BJ (cell line): ENCODE data around the gene SMAD5. TPM values are rescaled to one million over a fixed set of nuclear protein-coding genes. Genes with fewer than 3 reads are reported as not detected.

ENCODE experiments used
- CTCF ChIA-PET: fragments of 350-600 bp; formaldehyde crosslinking; extraction: SDS; loops from one replicate; lab custom pipeline; 2021; ENCODE audit warnings: antibody characterized with exemption, inconsistent platforms; lab: Yijun Ruan, JAX
- POLR2A ChIA-PET: fragments of 300-600 bp; sonication (Branson Sonifier 250); formaldehyde crosslinking; extraction: SDS; loops from one replicate; lab custom pipeline; 2021; ENCODE audit warnings: antibody characterized with exemption; lab: Charles Lee
- DNase-seq: peaks from one replicate; pipeline ENCODE4 v3.0.0-alpha.2; 2011; ENCODE audit warnings: low read depth
- H3K27me3 ChIP-seq: 2 replicates; pipeline ENCODE4 v1.6.0; 2011; ENCODE audit warnings: low read length; ENCODE audit not compliant: control insufficient read depth, insufficient read depth
- H3K36me3 ChIP-seq: 2 replicates; pipeline ENCODE4 v1.5.1; 2011; ENCODE audit warnings: low read length; ENCODE audit not compliant: control insufficient read depth, insufficient read depth
- H3K4me3 ChIP-seq: 2 replicates; pipeline ENCODE4 v1.5.1; 2011; ENCODE audit warnings: low read depth, mild to moderate bottlenecking, control low read depth, low read length
- polyA plus RNA-seq: library from polyadenylated mRNA; depleted of rRNA; stranded (reverse); fragments of >200 nt; gene quantifications from 2 replicates; pipeline ENCODE4 v1.2.3, GENCODE V29; 2011
- TF ChIP-seq, protein P1 (sequence below): IDR thresholded peaks from 2 replicates; pipeline ENCODE4 v1.5.1; 2011; ENCODE audit warnings: low read depth, mild to moderate bottlenecking, control low read depth, inconsistent platforms, low read length, moderate library complexity; ENCODE audit not compliant: insufficient read depth

The SMAD5 gene
- polyA plus RNA-seq, 1 experiment, result 34.3 TPM

DNA sequence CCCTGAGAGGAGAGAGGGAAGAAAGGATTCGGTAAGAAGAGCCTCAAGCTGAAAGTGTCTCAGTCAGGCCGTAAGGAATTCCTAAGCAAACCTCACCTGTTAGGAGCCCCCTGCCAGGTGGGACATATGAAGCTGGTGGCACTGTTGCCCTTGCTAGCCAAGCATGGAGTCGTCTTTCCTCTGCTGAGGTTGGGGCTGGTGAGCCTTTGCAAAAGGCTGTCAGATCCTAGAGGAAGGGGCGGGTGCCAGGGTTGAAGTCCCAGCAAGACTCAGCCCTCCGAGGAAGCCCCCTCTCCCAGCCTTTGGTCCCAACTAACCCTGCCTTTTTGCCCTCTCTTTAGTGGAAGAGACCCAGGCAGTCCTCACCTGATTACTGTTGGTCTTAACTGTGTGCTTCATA, 65.8 kb downstream of the SMAD5 start:
- TF ChIP-seq, protein P1, sequence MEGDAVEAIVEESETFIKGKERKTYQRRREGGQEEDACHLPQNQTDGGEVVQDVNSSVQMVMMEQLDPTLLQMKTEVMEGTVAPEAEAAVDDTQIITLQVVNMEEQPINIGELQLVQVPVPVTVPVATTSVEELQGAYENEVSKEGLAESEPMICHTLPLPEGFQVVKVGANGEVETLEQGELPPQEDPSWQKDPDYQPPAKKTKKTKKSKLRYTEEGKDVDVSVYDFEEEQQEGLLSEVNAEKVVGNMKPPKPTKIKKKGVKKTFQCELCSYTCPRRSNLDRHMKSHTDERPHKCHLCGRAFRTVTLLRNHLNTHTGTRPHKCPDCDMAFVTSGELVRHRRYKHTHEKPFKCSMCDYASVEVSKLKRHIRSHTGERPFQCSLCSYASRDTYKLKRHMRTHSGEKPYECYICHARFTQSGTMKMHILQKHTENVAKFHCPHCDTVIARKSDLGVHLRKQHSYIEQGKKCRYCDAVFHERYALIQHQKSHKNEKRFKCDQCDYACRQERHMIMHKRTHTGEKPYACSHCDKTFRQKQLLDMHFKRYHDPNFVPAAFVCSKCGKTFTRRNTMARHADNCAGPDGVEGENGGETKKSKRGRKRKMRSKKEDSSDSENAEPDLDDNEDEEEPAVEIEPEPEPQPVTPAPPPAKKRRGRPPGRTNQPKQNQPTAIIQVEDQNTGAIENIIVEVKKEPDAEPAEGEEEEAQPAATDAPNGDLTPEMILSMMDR, result no peak
- Histone ChIP-seq H3K27me3 (peaks cover 17% of the 10 kb centered on the region), H3K4me3 (no peak overlapping the region), H3K36me3 (no peaks in the 10 kb centered on the region)
- DNase-seq, result no peak
- CTCF ChIA-PET, result interaction anchor here (1.1 to 1.5 kb wide), 2 partner anchors 14 to 21 kb away, joined by 3 read pairs; no protein-coding TSS in a partner anchor
- POLR2A ChIA-PET, result no interaction called here

DNA sequence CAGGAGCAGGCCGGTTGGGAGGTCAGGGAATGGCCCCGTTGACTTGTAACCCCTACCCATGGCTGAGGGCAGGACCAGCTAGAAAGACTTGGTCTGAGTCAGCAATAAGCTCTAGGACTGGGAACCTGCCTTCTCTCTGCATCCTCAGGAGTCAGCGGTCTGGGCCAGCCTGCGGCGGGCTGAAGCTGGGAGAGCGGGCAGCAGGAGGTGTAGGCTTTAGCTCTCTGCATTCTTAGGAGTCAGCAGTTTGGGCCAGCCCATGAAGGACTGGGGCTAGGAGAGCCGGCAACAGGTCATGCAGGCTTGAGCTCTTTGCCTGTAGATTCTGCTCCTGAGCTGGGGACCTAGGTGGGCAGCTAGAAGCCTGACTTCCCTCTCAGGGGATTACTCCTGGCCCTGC, 66.8 kb downstream of the SMAD5 start:
- no peak for DNase-seq
- Histone ChIP-seq H3K36me3 (no peaks in the 10 kb centered on the region), H3K4me3 (no peak overlapping the region), H3K27me3 (peaks cover 11% of the 10 kb centered on the region; the same call in 1 of the 2 replicates)
- TF ChIP-seq, protein P1, result no peak
- ChIA-PET CTCF (interaction anchor here (2.9 kb wide), 1 partner anchor 12 kb away, joined by 11 read pairs; no protein-coding TSS in a partner anchor), POLR2A (no interaction called here)

DNA sequence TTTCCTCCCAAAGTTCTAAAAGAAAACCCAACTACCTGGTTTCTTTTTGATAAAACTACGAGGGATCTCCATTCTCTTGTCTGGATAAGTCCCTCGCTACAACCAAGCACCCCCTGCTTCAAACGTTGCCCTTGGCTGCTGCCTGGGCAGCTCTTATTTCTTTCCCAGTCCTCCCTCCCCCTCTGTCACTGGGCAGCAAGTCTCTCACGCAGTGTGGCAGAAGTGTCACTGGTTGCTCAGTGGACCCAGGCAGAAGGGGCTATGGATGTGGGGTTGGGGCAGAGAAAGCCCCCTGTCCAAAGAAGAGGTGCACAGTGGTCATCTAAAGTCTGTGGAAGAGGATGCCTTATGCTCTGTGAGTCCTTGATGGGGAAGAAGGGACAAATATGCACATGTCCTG, 67.5 kb downstream of the SMAD5 start:
- H3K27me3 ChIP-seq, result peaks cover 10% of the 10 kb centered on the region; the same call in 1 of the 2 replicates

DNA sequence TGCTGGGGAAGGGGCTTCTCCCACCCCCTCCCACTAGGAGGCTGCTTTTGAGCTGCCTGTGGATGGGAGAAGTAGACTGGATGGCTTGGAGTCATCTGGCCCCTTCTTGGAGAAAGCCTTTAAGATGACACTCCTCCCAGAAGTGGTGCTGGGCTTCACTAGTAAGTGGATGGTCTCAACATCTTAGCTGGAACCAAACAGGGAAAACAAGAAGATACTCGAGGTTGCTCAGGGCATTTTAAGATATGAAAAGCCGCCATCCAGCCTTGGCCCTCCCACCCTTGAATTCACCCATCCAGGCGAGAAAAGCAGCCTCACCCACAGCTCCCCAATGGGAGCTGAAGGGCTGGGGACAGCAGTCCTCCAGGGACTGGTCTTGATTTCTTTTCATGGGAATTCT, 68.1 kb downstream of the SMAD5 start:
- ChIA-PET CTCF (interaction anchor here (2.9 kb wide), 1 partner anchor 11 kb away, joined by 11 read pairs; no protein-coding TSS in a partner anchor), POLR2A (no interaction called here)
- Histone ChIP-seq H3K4me3 (no peak overlapping the region), H3K36me3 (no peaks in the 10 kb centered on the region), H3K27me3 (peaks cover 8% of the 10 kb centered on the region; the same call in 1 of the 2 replicates)
- no peak for DNase-seq
- TF ChIP-seq, protein P1, result no peak

More for the DNA sequence above, 67.5 kb downstream of the SMAD5 start:
- DNase-seq, result no peak
- ChIA-PET POLR2A (no interaction called here), CTCF (interaction anchor here (2.9 kb wide), 1 partner anchor 12 kb away, joined by 11 read pairs; no protein-coding TSS in a partner anchor)
- no peak overlapping the region for H3K4me3 ChIP-seq
- H3K36me3 ChIP-seq, result no peaks in the 10 kb centered on the region
- TF ChIP-seq, protein P1, result no peak

DNA sequence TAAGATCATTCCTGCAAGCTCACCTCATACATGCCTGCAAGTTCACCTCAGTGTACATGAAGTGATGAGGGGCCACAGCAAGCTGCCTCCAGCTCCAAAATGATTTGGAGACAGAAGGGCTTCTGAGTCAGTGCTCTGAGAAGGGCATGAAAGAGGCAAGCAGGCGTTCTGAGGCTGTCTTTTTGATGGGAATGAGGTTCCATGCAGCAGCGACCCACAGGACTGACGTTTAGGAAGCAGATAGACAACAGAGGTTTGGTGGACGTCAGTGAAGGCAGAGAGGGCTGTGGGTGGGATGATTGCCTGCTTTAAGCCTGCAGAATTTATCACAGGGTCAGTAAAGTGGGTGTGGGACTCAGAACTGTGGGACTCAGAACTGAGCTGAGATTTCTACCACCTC, 69.2 kb downstream of the SMAD5 start:
- Histone ChIP-seq H3K36me3 (no peaks in the 10 kb centered on the region), H3K27me3 (peaks cover 8% of the 10 kb centered on the region; the same call in 1 of the 2 replicates), H3K4me3 (no peak overlapping the region)
- POLR2A ChIA-PET, result no interaction called here
- TF ChIP-seq, protein P1, result no peak
- CTCF ChIA-PET, result interaction anchor here (1.3 to 2.9 kb wide), 2 partner anchors 10 kb away, joined by 4 to 11 read pairs; no protein-coding TSS in a partner anchor
- DNase-seq, result no peak
